ENCODE data around the gene MBTD1.

GRCh38 chr17:51255673-51256072, 4.2 kb downstream of the MBTD1 start:
- no peak for TF ChIP-seq NR3C1 (CRISPR knock-in tag; conservative IDR thresholded peaks at IDR 0.05; ENCODE audit: low read depth)
- TF ChIP-seq CTCF (IDR thresholded peaks at IDR 0.05) = no peak
- TF ChIP-seq CREM (CRISPR knock-in tag; IDR thresholded peaks at IDR 0.05) = no peak
- no peak for TF ChIP-seq FOXP4 (CRISPR knock-in tag; IDR thresholded peaks at IDR 0.05)
- TF ChIP-seq GRHL2 (CRISPR knock-in tag; IDR thresholded peaks at IDR 0.05; ENCODE audit: insufficient replicate concordance, severe bottlenecking) = no peak
- TF ChIP-seq ATF2 (CRISPR knock-in tag; IDR thresholded peaks at IDR 0.05; ENCODE audit: borderline replicate concordance, low read depth) = no peak
- no peak for TF ChIP-seq USF2 (CRISPR knock-in tag; IDR thresholded peaks at IDR 0.05)
- no peak for TF ChIP-seq NR2C2 (CRISPR knock-in tag; IDR thresholded peaks at IDR 0.05)
- no peak for TF ChIP-seq ZMAT4 (CRISPR knock-in tag; IDR thresholded peaks at IDR 0.05)

Measured in WTC11 (cell line).